ENCODE results near the gene GAL3ST1. TPM values are rescaled to one million over a fixed set of nuclear protein-coding genes. Genes with fewer than 3 reads are reported as not detected.

GAL3ST1 gene
- polyA plus RNA-seq, 1 of the 3 experiments (the other 2 are of a cell fraction): not detected

- WGBS (ENCODE audit: low lambda C conversion rate): 17% methylated on average over 7 of the region's 12 CpGs
- H3K4me3 ChIP-seq (ENCODE audit: low read depth in 2 of 2, low read length in 1 of 2): no peak overlapping the region
- DNase-seq: peak; percentile 84
- no peak overlapping the region for H2AFZ ChIP-seq (ENCODE audit: low read depth)
- peak overlapping the region; percentile 60 to 70; a peak in 3 of 4 replicates for H3K27ac ChIP-seq (ENCODE audit: low read depth in 2 of 2, low read length in 1 of 2)
- H3K36me3 ChIP-seq (replicated peaks in 1 of 2; ENCODE audit: control insufficient read depth in 1 of 2, insufficient read depth in 2 of 2, low read length in 1 of 2): peaks cover 0 to 41% of the 10 kb centered on the region in 2 experiments
- H3K9ac ChIP-seq: no peak overlapping the region
- no peaks in the 10 kb centered on the region for H3K79me2 ChIP-seq (ENCODE audit: insufficient read depth)
- 0 out of 2 replicates have a peak, but pooled peaks cover 2% of the 10 kb centered on the region for H4K20me1 ChIP-seq (ENCODE audit: insufficient read depth)
- ChIA-PET POLR2A (interaction anchor here (0.6 to 1.2 kb wide), 4 partner anchors 10 to 60 kb away, joined by 3 to 5 read pairs (median 3); partner anchors contain the start of genes PES1 and SLC35E4), CTCF (interaction anchor here (0.6 to 0.9 kb wide), 5 partner anchors 10 to 184 kb away, joined by 3 to 5 read pairs (median 4); no protein-coding TSS in a partner anchor)
- H3F3A ChIP-seq (replicated peaks; ENCODE audit: insufficient read depth): peaks cover 7% of the 10 kb centered on the region
- H3K4me1 ChIP-seq (ENCODE audit: control insufficient read depth in 1 of 2, insufficient read depth in 2 of 2, low read depth in 1 of 2, low read length in 1 of 2): peaks cover 10 to 27% of the 10 kb centered on the region in 2 experiments; a peak in 2 of 4 replicates
- no peaks in the 10 kb centered on the region for H3K9me2 ChIP-seq
- H3K27me3 ChIP-seq (ENCODE audit: insufficient read depth): no peaks in the 10 kb centered on the region
- H3K4me2 ChIP-seq: peak overlapping the region; percentile 60
- no peaks in the 10 kb centered on the region for H3K9me3 ChIP-seq
- TF ChIP-seq RAD21 (IDR thresholded peaks at IDR 0.05; ENCODE audit: low read length) (peak; percentile 13), TCF12 (IDR thresholded peaks at IDR 0.05) (peak; percentile 94), EZH2phosphoT487 (IDR thresholded peaks at IDR 0.05; ENCODE audit: borderline replicate concordance, low read depth) (no peak), REST (IDR thresholded peaks at IDR 0.05; ENCODE audit: low read depth, low read length) (peak; percentile 22; the same call in 1 of the 2 replicates), SMC3 (IDR thresholded peaks at IDR 0.05; ENCODE audit: low read depth, low read length) (no peak), GABPA (IDR thresholded peaks at IDR 0.05; ENCODE audit: low read depth) (no peak), CTCF (IDR thresholded peaks at IDR 0.05) (no peak; the same call in 1 of the 2 replicates), USF2 (IDR thresholded peaks at IDR 0.05; ENCODE audit: borderline replicate concordance, low read depth, low read length) (0 out of 2 replicates have a peak, but pooled peaks have one; percentile 11), SIN3A (IDR thresholded peaks at IDR 0.05; ENCODE audit: borderline replicate concordance, low read depth, low read length) (peak; percentile 73; the same call in 1 of the 2 replicates), ELF1 (IDR thresholded peaks at IDR 0.05) (peak; percentile 61), NFIC (IDR thresholded peaks at IDR 0.05; ENCODE audit: borderline replicate concordance) (peak; percentile 91), MXI1 (IDR thresholded peaks at IDR 0.05; ENCODE audit: low read depth, low read length) (peak; percentile 69), FOSL2 (IDR thresholded peaks at IDR 0.05; ENCODE audit: borderline replicate concordance, low read depth) (peak; percentile 70), USF1 (IDR thresholded peaks at IDR 0.05; ENCODE audit: borderline replicate concordance, low read depth) (no peak), GATA2 (CRISPR knock-in tag; IDR thresholded peaks at IDR 0.05) (peak; percentile 86), FOXM1 (IDR thresholded peaks at IDR 0.05; ENCODE audit: low read depth) (no peak), NRF1 (IDR thresholded peaks at IDR 0.05; ENCODE audit: low read depth, low read length) (no peak), MEF2A (IDR thresholded peaks at IDR 0.05; ENCODE audit: borderline replicate concordance, low read depth) (no peak), RFX5 (IDR thresholded peaks at IDR 0.05; ENCODE audit: low read length) (no peak), CHD2 (IDR thresholded peaks at IDR 0.05; ENCODE audit: low read length, partially characterized antibody) (peak; percentile 44), RCOR1 (IDR thresholded peaks at IDR 0.05; ENCODE audit: low read length) (peak; percentile 78), PBX3 (IDR thresholded peaks at IDR 0.05) (peak; percentile 74)
Measured at GRCh38 chr22:30574997-30575671, 669 bp upstream of the GAL3ST1 start.
